IPS-NIHi7 (cell line): ENCODE results near the gene EDEM1.
"Not testable (repeated sequence)": the region's sequence is repeated elsewhere in the genome, so short reads cannot be mapped to it uniquely, and the experiment has no call there.

Experiments
- DNase-seq: peaks from one replicate; pipeline ENCODE4 v3.0.0; 2012; ENCODE audit warnings: mixed read lengths; ENCODE audit errors: extremely low spot score

Gene EDEM1

DNA sequence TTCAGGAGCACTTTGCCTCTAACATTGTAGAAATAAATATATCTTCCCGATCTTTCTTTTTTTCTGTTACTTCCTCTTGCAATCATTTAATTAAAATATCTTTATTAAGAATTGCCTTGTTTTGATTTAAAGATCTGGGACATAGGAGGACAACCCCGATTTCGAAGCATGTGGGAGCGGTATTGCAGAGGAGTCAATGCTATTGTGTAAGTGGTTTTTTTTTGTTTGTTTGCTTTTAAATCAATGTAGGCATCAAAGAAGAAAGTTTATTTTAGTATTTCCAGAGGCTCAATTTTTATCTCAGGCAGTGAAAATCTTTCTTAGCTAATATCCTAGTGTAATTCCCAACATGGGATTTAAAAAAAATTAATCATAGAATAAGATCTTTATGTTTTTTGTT, 15.5 kb upstream of the EDEM1 start:
- DNase-seq, result no peak

DNA sequence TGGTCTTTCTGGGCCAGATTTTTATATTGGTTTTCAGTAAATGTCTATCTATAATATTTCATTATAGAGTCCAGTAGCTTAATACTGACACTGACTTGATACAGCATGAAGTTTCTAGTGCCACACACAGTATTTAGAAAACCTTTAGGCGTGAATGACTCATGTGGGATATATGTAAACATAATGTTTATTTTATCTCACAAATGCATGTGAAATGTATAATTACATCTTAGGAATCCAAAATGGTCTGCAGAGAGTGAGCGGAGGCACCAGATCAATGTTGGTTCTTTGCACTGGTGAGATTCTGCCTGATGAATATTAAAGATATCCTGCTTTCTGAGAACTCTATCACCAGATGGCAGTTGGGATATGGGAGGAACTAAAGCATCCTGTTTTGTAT, 8.5 kb upstream of the EDEM1 start:
- not testable (repeated sequence) for DNase-seq

DNA sequence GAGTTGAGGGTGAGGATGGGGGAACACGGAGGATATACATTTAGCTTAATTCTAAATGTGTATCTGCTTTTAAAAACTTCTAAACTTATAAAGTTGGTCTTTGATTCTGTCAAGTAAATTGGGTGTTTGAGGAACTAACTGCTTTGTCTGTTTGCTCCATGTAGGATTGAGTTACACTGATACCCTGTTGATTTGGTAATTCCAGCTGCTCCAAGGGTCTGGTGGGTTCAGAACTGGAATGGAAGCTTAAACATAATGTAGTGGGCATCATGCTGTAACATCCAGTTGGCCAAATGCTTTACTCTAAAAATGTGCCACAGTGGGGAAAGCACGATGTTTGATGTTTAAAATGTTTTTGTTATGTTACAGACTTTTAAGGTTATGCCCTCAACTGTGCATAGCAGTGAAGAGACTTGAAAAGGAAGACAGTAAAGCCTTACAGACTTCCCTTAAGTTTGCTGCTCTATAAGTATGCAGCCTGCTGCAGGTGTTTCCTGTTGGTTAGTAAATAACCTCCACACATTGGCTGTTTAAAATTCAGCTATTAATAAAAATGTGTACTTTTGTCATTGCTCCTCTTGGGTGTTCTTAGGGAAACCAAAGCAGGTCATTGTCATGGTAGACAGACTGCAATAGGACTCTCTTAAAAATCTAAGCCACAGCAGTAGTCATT, 5.9 kb upstream of the EDEM1 start:
- no peak for DNase-seq

DNA sequence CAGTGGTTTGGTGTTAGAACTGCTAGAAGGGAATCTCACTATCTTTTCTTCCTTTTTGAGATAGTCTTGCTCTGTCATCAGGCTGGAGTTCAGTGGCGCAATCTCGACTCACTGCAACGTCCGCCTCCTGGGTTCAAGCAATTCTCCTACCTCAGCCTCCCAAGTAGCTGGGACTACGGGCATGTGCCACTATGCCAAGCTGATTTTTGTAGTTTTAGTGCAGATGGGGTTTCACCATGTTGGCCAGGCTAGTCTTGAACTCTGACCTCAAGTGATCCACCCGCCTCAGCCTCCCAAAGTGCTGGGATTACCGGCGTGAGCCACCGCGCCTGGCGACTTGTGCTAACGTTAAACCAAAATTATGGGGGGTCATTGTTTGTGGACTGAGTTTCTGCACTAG, 3.8 kb upstream of the EDEM1 start:
- not testable (repeated sequence) for DNase-seq

DNA sequence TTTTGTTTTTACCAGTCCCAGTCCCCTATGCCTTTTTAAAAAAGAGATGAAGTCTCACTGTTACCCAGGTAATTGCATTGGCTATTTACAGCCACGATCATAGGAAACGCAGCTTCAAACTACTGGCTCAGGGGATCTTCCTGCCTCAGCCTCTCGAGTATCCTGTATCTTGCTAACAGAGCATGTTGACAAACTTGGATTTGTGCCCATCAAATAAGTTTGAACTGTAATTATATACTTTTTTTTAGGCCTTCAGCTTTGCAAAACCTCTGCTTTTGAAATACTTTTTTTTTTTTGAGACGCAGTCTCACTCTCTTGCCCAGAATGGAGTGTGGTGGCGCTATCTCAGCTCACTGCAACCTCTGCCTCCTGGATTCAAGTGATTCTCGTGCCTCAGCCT, 3.0 kb upstream of the EDEM1 start:
- DNase-seq, result no peak

DNA sequence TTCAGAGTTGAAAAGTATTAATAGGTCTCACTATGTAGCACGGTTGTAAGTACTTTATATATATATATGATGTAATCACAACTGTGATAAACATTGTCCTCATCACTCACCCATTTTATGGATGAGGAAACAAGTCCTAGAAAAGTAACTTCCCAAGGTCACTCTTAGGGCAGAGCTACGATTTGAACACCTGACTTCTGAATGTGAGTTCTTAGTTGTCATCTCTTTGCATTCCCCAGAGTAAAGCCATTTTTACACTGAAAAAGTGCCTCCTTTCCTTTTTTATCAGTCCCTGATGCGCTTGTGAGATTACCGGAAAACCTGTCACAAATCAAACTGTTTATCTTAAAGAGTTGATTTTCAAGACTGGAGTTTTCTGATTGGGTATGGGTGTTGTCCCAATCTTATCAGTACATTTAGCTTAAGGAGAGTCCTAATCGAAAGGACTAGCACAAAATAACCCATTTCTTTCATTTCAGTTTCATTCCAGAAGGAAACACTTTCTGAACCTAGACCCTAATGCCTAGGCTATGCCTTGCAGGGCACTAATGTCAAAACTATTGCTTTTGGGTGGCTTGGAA, 2.3 kb upstream of the EDEM1 start:
- DNase-seq, result no peak

DNA sequence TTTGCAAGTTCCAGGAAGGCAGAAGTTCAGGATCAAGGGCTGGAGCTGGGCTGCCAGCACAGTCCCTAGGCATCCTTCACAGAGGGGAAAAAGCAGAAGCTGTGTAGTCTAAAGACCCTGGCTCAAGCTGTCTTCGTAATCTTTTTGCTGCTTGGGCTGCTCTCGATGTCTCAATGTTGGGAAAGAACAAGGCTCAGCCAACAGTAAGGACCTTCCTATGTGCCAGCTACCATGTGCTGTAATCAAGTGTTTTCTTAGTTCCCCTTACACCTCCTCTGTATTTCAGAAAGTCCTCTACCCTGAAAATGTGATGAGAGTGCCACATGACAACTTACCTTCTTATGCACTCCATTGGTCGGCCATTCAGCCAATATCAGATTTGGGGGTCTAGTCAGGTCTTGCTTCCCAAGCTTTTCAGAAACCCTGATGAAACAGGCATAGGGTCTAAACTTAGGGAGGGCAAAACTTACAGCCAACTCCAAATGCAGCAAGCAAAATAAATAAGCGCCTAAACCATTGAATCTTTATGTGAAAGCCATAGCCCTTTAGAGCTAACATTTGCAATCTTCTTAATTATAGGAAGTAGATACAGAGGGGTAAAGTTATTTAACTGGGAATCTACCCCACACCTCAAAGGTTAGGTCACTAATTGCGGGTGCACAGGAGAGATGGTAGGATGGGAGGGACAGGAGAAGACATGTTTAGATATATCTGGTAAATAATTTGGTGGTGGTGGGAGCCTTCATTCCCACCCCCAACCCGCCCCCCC, 1.2 kb upstream of the EDEM1 start:
- no peak for DNase-seq

DNA sequence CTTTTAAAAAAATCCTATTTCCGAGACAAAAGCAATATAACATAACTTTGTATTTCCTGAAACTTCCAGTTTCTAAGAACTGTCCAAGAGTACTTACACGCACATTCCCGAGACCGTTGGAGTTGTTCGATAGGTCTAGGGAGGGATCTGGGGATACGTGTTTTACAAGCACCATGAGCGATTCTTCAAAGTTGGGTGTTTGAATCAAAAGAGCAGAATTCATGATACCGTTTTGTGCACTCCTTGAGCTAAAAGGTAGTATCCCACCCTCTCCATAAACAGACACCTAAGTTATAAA, 700 bp upstream of the EDEM1 start:
- no peak for DNase-seq

DNA sequence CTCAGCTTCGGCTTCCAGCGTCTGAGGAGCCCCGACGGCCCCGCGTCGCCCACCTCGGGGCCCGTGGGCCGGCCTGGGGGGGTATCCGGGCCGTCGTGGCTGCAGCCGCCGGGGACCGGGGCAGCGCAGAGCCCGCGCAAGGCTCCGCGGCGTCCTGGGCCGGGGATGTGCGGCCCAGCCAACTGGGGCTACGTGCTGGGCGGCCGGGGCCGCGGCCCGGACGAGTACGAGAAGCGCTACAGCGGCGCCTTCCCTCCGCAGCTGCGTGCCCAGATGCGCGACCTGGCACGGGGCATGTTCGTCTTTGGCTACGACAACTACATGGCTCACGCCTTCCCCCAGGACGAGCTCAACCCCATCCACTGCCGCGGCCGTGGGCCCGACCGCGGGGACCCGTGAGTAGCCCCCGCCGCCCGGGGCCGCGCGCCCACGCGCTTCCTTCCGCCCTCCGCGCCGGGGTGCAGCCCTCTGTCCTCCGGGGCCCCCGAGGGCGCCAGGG, 462 bp downstream of the EDEM1 start:
- DNase-seq, result peak; percentile 41

DNA sequence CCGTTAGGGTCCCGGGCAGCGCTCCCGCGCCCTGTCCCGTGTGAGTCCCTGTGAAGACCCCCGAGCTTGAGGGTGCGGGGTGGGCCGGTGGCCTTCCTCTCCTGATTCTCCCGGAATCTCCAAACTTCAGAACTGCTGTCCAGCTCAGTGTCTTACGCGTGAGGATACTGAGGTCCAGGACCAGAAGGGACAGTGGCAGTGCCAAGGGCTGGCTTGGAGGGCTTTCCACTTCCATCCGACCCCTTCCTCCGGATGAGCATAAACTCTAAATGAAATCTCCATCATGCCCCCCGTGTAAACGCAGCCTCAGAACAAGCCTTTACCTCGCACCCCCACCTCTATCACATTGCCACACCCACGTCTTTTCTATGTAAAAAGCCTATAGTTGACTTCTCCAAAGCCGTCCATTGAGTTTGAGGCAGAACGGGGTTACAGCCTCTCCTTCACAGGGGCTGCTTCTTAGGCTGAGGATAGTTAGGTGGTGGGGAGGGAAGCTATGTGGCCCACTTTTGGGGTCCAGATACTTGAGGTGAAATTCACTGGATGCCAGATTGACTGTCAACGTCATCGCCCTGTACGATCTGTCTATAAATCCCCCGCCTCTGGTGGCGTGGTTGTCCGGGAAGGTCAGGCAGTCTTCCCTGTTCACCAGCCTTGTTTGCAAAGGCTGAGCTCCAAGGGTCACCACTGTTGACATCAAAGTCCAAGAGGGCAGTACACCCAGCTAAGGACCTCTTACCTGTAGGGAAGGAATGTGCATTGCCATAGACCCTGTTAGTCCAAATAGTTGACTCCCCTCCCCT, 1.1 kb downstream of the EDEM1 start:
- DNase-seq, result peak; percentile 20

DNA sequence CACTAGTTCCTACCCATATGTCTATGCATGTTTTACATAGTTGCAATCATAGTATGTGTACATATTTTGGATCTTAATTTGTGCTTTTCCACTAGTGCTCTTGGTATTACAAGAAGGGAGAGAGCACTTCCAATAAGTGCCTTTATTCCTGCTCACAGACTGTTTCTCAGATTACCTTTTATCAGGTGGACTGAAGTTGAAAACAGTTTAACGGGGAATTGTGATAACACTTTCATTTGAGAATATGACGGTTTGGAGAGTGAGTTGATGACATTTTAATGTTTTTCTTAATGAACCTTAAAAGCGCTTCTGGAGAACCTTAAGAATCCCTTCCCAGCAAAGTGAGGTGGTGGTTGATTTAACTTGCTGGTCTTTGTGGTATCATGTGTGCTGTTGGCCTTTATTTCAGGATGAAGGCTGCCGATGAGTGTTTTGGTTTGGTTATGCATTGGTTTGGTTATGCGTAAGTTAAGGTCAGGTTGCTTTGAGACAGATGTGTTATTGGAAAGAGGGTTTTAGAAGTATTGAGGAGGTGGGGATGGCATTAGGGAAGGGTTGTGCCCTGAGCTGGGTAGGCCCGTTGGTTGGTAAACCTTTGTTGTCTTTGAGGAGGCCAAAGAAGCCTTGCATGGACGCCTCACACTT, 2.8 kb downstream of the EDEM1 start:
- no peak for DNase-seq

DNA sequence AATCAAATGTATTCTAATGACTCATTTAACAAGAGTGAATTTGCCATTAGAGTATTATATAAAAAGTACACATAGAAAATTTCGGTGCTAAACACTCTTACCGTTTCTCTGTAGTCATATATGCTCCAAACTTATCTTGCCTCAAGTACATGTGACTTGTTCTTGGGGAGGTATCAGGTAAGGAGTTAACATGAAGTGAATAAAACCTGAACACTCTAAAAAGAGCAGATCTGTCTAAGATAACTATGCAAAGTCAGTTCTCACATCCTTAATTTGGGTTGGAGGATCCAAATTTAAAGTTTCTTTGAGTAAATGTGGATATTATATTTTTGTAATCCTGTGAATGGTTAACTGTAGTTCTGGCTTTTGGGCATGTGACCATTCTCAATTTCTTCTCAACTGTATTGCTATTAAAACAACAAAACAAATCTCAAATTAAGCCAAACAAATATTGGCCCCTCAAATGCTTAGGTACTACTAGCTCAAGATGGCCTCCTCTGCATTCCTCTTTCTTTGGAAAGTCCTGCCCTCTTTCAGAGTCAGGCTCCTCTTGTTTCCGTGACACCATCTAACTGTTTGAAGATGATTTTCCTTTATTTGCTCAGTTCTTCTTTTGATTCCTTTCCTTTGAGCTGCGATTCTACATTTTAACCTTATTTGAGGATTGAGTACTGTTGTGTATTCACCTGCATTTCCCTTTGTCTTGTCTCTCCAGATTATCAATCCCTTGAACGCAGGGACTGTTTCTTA, 4.2 kb downstream of the EDEM1 start:
- DNase-seq, result no peak

DNA sequence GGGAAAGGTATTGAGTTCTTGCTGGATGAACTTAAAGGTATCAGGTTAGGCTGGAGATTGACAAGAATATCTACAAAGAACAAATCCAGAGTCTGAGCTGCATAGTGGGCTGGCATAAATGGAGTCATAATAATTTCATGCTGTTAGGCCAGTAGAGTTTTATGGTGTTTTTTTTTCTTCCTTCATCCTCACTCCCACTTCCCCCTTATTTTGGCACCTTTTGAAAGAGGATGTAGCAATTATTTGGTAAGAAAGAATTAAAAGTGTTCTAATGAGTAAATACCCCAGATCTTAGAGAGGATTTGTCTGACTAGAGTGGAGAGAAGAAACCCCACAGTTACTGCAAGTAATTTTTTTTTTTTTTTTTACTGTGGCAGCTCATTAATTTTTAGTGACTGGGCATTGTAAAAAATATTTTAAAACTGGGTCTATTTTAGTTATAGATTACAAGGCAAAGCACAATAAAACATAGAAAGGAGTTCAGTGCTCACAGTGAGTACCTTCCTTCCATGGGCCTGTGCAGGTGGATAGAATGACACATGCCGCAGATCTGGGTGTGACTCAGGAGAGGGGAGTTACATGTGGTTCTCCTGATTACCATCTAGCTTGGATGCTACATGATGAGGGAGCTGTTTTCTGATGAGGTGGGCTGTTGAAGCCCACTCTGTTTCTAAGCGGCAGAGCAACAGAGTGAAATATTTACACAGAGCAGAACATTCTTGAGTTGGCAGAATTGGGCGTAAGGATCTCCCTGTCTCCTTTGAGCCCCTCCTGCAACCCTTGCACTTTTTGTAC, 5.3 kb downstream of the EDEM1 start:
- DNase-seq, result no peak

DNA sequence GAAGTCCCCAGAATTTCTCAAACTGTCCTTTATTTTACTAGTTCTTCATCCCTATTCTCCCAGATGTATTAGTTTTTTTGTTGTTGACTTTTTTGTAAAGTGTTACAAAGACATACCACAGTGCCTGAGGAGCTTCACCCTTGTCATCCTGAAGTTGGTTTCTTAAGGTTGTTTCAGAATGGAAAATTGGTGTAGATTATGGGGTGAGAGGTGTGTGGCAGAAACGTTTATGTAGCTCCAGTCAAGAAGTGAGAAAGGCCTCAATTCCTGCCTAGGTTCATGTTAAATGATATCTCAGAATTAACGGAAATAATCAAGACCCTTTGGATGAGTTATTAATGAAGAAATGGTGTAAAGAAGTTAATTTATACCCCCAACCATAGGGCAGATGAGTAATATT, 6.8 kb downstream of the EDEM1 start:
- no peak for DNase-seq

DNA sequence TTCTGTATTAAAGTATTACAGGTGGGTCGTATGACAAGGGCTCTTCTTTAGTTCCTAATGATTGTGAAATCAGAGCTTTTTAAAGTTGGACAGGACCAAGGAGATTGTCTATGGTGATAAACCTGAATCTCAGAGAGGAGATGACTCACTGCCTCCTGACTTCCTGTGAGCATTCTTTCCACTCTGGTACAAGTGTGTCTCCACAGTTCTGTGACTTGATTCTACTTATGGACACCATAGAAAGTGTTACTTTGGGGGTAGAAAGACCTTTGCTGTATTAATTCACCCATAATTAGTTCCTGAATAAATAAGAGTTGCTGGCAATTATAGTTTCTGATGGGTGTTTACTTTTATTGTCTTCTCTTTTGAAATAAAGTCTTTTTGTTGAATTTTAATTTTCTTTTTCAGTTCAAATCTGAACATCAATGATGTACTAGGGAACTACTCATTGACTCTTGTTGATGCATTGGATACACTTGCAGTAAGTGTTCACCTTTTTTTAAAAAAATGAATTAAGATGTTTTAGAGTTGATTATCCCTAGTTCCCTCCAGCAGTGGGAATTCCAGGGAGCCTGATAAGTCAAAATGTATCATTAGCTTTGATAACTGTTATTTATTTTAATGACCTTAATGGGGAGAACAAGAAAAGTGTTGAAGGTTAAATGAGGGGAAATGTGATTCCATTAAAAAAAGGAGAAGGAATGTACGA, 7.4 kb downstream of the EDEM1 start:
- DNase-seq, result no peak

DNA sequence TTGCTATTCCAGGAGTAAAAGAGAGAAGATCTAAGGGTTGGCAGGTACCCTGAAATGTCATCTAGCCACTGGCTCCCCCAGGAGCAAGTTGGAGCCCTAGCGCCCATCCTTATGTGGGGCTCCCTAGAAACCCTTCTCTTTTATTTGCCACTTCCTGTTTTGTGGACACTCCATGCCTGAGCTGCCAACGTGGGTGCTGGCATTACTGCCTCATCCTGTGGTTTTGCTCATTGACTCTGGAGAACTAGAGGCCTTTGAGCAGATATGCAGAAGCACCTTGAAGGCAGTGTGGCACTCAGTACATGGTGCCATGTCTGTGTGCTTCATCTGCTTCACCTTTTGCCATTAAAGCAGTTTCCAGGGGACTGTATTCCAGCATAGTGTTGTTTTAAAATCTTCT, 8.1 kb downstream of the EDEM1 start:
- no peak for DNase-seq

DNA sequence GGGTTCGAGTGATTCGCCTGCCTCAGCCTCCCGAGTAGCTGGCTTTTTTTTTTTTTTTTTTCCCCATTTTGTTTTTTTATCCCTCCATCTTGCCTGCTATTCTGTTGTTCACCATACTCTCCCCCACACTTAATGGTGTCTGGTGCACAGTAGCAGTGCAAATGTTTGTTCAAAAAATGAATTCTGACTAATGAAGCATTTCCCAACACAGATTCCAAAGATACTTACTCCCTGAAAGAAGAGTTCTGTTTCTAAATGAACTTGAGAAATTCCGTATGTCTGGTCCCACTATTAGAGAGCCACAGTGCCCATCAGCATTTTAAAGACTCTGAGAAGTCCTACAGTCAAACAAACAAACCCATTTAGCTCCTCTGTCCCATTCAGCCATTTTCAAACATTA, 9.5 kb downstream of the EDEM1 start:
- DNase-seq, result no peak

DNA sequence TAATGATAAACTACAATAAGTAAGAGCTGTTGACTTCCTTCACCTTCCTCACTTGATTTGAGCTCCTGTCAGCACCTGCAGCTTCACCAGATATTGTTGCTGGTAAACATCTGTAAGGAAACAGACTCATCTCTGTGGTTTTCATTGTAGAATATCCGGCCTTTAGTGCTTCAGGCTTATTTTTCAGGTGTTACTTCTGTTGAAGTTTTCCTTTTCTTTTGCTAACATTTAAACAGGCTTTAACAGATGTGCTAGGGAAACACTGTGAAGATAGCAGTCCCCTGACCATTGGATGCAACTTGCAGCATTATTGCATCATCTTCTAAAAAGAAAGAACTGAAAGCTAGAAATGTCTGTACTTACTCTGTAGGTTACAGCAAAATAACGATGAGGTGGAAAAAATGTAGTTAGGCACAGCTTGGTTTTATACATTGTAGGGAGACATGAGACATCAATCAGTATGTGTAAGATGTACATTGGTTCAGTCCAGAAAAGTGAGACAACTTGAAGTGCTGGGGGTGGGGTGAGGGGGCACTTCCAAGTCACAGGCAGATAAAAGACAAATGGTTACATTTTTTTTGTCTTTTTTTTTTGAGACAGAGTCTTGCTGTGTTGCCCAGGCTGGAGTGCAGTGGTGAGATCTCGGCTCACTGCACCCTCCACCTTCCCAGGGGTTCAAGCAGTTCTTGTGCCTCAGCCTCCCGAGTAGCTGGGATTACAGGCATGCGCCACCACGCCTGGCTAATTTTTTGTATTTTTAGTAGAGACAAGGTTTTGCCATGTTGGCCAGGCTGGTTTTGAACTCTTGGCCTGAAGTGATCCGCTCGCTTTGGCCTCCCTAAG, 10.2 kb downstream of the EDEM1 start:
- no peak for DNase-seq

DNA sequence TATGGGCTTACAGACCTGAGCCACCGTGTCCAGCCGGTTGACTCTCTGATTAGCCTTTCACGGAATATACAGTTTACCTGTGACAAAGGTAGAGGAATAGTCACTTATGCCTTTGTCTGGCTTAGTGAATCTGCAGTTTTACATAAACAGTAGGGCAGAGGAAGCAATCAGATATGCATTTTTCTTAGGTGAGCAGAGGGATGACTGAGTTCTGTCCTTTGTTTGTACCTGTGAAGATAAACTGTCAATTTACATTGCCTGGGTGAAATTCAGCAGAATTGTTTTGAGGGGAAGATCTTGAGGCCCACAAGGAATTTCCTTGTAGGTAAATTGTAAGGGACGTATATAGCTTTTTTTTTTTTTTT, 10.8 kb downstream of the EDEM1 start:
- DNase-seq, result no peak
